Fibroblast of lung (primary cell): ENCODE measurements around the gene RUNX1. TPM values are rescaled to one million over a fixed set of nuclear protein-coding genes. Genes with fewer than 3 reads are reported as not detected.

Source experiments
- DNase-seq, 2 donors: peaks; one replicate each; pipeline versions ENCODE4 v3.0.0 to v3.0.0-alpha.2; 2010; ENCODE audit warnings: low read depth in 2 of 2
- H2AFZ ChIP-seq: 2 replicates; pipeline ENCODE4 v1.5.1; 2012; ENCODE audit warnings: low read length, control low read depth, inconsistent platforms
- H3K27ac ChIP-seq: 2 replicates; pipeline ENCODE4 v1.5.1; 2011; ENCODE audit warnings: low read length, control low read depth; ENCODE audit not compliant: insufficient read depth
- H3K27me3 ChIP-seq: 2 replicates; pipeline ENCODE4 v1.5.1; 2011; ENCODE audit warnings: mild to moderate bottlenecking, low read length; ENCODE audit not compliant: control insufficient read depth, insufficient read depth
- H3K36me3 ChIP-seq: 2 replicates; pipeline ENCODE4 v1.5.1; 2011; ENCODE audit warnings: low read length; ENCODE audit not compliant: control insufficient read depth, insufficient read depth
- H3K4me1 ChIP-seq: 2 replicates; pipeline ENCODE4 v1.5.1; 2011; ENCODE audit warnings: low read length; ENCODE audit not compliant: control insufficient read depth, insufficient read depth; ENCODE audit errors: extremely low read depth
- H3K4me2 ChIP-seq: 2 replicates; pipeline ENCODE4 v1.5.1; 2011; ENCODE audit warnings: low read length, control low read depth; ENCODE audit not compliant: insufficient read depth; ENCODE audit errors: extremely low read depth
- H3K4me3 ChIP-seq, 4 experiments: fragments of 200-600 bp in 1 of 4; sonication (generic) in 1 of 4; replicated peaks in 1 of 4; 2 replicates each; pipeline ENCODE4 v1.5.1; 2011 to 2016; ENCODE audit warnings: low read length in 4 of 4, low read depth in 3 of 4, mild to moderate bottlenecking in 3 of 4, control low read depth in 2 of 4, inconsistent platforms in 1 of 4, mixed read lengths in 1 of 4; ENCODE audit not compliant: insufficient read depth in 1 of 4; ENCODE audit errors: control extremely low read depth in 1 of 4
- H3K79me2 ChIP-seq: 2 replicates; pipeline ENCODE4 v1.5.1; 2012; ENCODE audit warnings: mild to moderate bottlenecking, low read length, inconsistent platforms; ENCODE audit not compliant: control insufficient read depth, insufficient read depth
- H3K9ac ChIP-seq: 2 replicates; pipeline ENCODE4 v1.5.1; 2011; ENCODE audit warnings: mild to moderate bottlenecking, low read length, control low read depth; ENCODE audit not compliant: insufficient read depth
- H3K9me3 ChIP-seq: 2 replicates; pipeline ENCODE4 v1.5.1; 2012; ENCODE audit warnings: low read depth, low read length; ENCODE audit not compliant: control insufficient read depth, insufficient read depth
- H4K20me1 ChIP-seq: 2 replicates; pipeline ENCODE4 v1.5.1; 2011; ENCODE audit warnings: low read length; ENCODE audit not compliant: control insufficient read depth, insufficient read depth; ENCODE audit errors: extremely low read depth
- EZH2 ChIP-seq: IDR thresholded peaks from 2 replicates; pipeline ENCODE4 v1.5.1; 2012; ENCODE audit warnings: low read length, control low read depth, mild to moderate bottlenecking; ENCODE audit errors: missing control alignments
- polyA plus RNA-seq, 2 donors: library from polyadenylated mRNA; depleted of rRNA in 1 of 2; stranded (reverse) in 1 of 2; unstranded in 1 of 2; fragments of >200 nt; gene quantifications; 2 replicates each; pipeline ENCODE4 v1.2.1, GENCODE V29; 2011 to 2012; ENCODE audit warnings: missing spikeins in 1 of 2
- total RNA-seq: library from RNA; depleted of rRNA; stranded (reverse); fragments of >200 nt; gene quantifications from 2 replicates; pipeline ENCODE4 v1.2.1, GENCODE V29; 2014
- TF ChIP-seq, protein P1 (sequence below), 2 donors: IDR thresholded peaks in 1 of 2; conservative IDR thresholded peaks in 1 of 2; 1 replicate in 1 of 2; 2 replicates in 1 of 2; pipeline ENCODE4 v1.5.1; 2011 to 2012; ENCODE audit warnings: low read length in 2 of 2, control low read depth in 1 of 2, inconsistent platforms in 1 of 2, low read depth in 1 of 2, mild to moderate bottlenecking in 1 of 2

The RUNX1 gene
- total and polyA plus RNA-seq, 2 donors (not counting 1 experiment from before 2014, with no cell fraction given), result 23.1 to 41.6 TPM

DNA sequence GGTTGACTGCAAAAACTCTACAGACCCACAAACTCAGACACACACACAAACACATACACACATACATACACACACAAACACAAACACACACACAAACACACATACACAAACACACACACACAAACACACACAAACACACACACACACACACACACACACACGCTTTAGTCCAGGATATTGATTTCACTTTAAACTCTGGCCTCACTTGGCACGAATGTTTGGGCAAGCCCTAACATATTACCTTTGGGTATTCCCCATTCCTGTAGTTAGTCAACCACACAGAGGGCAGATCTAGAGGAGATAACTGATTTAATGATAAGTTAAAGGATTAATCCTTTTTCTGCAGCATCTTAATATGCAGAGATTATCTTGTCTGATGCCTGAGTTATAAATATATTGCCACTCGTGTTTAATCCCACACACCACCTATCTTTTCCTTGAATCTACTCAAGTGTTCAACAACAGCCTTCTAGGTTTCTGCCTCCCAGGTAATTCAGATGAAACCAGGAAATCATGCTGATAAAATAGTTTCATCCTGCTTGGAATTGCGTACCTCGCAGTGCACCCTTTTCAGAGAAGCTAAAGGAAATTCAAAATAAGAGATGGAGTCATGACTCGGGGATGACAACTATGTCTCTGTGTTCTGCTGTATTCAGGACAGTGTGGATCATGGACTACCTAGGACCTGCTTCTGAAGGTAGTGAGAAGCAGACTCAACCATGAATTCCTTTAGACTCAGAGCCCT, 14.5 kb upstream of the RUNX1 start:
- Histone ChIP-seq H3K9ac (no peak overlapping the region), H3K4me2 (no peak overlapping the region), H3K36me3 (no peaks in the 10 kb centered on the region), H3K79me2 (no peaks in the 10 kb centered on the region), H3K27me3 (no peaks in the 10 kb centered on the region), H4K20me1 (no peaks in the 10 kb centered on the region), H3K4me3 (no peak overlapping the region), H3K27ac (no peak overlapping the region), H3K4me1 (peaks cover 3% of the 10 kb centered on the region), H2AFZ (no peak overlapping the region), H3K9me3 (no peaks in the 10 kb centered on the region)
- no peak for TF ChIP-seq EZH2
- TF ChIP-seq, protein P1, sequence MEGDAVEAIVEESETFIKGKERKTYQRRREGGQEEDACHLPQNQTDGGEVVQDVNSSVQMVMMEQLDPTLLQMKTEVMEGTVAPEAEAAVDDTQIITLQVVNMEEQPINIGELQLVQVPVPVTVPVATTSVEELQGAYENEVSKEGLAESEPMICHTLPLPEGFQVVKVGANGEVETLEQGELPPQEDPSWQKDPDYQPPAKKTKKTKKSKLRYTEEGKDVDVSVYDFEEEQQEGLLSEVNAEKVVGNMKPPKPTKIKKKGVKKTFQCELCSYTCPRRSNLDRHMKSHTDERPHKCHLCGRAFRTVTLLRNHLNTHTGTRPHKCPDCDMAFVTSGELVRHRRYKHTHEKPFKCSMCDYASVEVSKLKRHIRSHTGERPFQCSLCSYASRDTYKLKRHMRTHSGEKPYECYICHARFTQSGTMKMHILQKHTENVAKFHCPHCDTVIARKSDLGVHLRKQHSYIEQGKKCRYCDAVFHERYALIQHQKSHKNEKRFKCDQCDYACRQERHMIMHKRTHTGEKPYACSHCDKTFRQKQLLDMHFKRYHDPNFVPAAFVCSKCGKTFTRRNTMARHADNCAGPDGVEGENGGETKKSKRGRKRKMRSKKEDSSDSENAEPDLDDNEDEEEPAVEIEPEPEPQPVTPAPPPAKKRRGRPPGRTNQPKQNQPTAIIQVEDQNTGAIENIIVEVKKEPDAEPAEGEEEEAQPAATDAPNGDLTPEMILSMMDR (conservative IDR thresholded peaks at IDR 0.05 in 1 of 2, IDR thresholded peaks at IDR 0.05 in 1 of 2; ENCODE audit: low read depth in 1 of 2, low read length in 2 of 2), result no peak
- DNase-seq, result no peak

DNA sequence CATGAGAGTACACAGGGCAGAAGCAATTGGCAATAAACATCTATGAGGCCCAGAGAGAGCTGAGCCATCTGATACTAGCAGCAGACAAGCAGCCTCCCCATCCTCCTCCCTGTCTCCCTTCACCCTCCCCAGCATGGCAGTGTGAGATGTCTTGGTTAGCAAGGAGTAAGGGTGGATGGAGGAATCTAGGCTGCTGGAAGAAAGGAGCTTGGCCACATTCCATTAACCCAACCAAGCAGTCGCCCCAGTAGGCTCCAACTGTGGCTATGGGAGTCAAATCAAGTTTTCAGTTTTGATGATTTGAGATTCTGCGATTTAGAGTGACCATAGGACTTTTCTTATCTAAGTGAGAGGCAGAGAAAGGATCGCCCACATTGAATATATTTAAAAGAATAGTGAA, 12.9 kb upstream of the RUNX1 start:
- Histone ChIP-seq H3K9ac (no peak overlapping the region), H3K27me3 (no peaks in the 10 kb centered on the region), H3K4me3 (no peak overlapping the region), H3K79me2 (no peaks in the 10 kb centered on the region), H3K9me3 (no peaks in the 10 kb centered on the region), H3K4me1 (peaks cover 3% of the 10 kb centered on the region), H3K27ac (no peak overlapping the region), H3K4me2 (no peak overlapping the region), H4K20me1 (no peaks in the 10 kb centered on the region), H2AFZ (no peak overlapping the region), H3K36me3 (no peaks in the 10 kb centered on the region)
- DNase-seq, result no peak
- TF ChIP-seq, protein P1 (conservative IDR thresholded peaks at IDR 0.05 in 1 of 2, IDR thresholded peaks at IDR 0.05 in 1 of 2; ENCODE audit: low read depth in 1 of 2, low read length in 2 of 2), result no peak
- TF ChIP-seq EZH2, result no peak

DNA sequence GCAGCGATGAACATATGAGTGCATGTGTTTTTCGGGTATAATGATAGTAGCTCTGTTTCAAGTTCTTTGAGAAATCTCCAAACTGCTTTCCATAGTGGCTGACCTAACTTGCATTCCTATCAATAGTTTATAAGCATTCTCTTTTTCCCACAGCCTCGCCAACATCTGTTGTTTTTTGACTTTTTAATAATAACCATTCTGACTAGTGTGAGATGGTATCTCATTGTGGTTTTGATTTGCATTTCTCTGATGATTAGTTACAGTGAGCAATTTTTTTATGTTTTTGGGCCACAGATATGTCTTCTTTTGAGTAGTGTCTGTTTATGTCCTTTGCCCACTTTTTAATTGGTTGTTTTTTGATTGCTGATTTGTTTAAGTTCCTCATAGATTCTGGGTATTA, 10.6 kb upstream of the RUNX1 start:
- H3K27me3 ChIP-seq, result no peaks in the 10 kb centered on the region
- H3K4me3 ChIP-seq, result no peak overlapping the region
- H3K36me3 ChIP-seq, result no peaks in the 10 kb centered on the region
- no peak overlapping the region for H3K9ac ChIP-seq
- H3K79me2 ChIP-seq, result no peaks in the 10 kb centered on the region
- DNase-seq, result peak in 1 of 2 donors; percentile 77
- TF ChIP-seq, protein P1 (conservative IDR thresholded peaks at IDR 0.05 in 1 of 2, IDR thresholded peaks at IDR 0.05 in 1 of 2; ENCODE audit: low read depth in 1 of 2, low read length in 2 of 2), result no peak
- no peak for TF ChIP-seq EZH2
- no peak overlapping the region for H3K27ac ChIP-seq
- no peak overlapping the region for H2AFZ ChIP-seq
- no peaks in the 10 kb centered on the region for H3K9me3 ChIP-seq
- H3K4me2 ChIP-seq, result no peak overlapping the region
- H4K20me1 ChIP-seq, result no peaks in the 10 kb centered on the region
- H3K4me1 ChIP-seq, result peaks cover 3% of the 10 kb centered on the region
